HG02763 (cell line): ENCODE results near the gene CLIC3.
"Not testable (repeated sequence)": the region's sequence is repeated elsewhere in the genome, so short reads cannot be mapped to it uniquely, and the experiment has no call there.

Experiments
- ATAC-seq: cut with Tn5 transposase; IDR thresholded peaks from one replicate; pipeline ENCODE4 v1.9.1; 2021; ENCODE audit warnings: mild to moderate bottlenecking, moderate library complexity; ENCODE audit not compliant: unreplicated experiment

The CLIC3 gene

DNA sequence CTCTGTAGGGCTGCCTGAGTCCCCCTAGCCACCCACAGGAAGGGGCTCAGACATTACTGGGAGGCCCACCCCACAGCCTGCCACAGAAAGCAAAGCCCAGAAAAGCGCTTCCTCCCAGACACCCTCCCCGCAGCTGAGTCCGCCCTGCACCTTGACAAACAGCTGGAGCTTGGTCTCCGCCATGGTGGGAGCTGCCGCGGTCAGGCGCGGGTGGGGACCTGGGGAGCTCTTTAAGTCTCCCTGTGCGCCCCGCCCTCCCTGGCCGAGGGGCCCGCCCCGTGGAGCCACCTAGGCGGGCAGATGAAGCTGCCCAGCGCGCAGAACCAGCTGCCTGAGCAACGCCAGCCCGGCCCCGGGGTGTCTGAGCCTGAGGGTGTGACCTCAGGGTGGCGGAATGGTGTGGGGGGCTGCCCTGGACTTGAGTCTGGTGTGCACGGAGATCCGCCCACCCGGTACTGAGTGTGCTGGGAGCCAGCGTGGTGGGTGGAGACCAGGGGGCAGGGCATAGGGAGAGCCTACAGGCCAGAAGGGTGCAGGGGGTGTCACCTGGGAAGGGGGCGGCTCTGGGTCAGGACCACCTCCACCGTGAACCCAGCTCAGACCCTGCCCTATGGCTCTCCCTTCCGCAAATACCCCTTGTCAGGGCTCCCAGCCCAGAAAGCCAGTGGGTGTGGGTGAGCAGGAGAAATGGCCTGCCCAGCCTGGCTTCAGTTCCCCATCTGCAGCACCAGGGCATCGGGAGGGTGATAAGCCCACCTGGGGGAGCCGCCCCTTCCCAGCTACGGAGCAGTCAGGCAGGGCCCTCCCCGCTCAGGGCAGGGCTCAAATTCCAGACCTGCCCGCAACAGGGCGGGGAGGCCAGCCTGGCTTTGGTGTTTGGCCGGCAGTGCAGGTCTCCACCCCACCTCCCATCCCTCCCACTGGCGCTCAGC, at the start of gene CLIC3:
TSS of gene CLIC3 (minus strand) at position 208 of the 932 bp plus-strand sequence. CDS start at position 183, 25 bp downstream.
- ATAC-seq, result no peak

- no peak for ATAC-seq
These were observed 49.1 kb upstream of the CLIC3 start for GRCh38 chr9:137045294-137046087.

DNA sequence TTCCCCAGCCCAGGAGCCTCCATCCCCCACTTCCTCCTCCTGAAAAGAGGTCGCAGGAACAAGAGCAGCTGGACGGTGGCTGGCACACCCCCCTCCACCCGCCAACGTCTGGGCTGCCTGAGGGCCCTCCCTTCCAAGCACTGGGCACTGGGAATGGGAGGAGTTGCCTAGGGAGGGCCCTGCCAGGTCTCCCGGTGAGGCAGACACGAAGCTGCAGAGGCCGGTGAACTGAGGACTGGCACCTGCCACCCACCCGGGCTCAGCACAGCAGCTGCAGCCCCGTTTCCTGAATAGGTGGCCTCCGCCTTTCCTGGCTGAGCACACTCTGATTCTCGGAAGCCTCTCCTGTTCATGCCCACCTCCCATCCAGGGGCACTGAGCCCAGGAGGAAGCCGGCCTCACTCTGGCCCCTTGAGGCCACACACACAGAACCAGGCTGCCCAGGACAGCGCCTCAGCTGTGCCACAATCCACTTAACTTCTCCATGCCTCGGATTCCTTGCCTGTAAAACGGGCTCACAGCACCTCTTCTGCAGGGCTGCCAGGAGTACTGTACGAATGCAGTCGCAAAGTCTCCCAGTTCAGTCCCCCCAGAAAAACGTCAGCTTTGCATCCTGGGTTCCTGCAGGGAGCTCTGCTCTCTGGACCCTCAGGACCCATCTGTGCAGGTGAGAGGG, 48.3 kb upstream of the CLIC3 start:
- ATAC-seq, result no peak

GRCh38 chr9:137044037-137044436, 47.7 kb upstream of the CLIC3 start:
- ATAC-seq, result no peak

DNA sequence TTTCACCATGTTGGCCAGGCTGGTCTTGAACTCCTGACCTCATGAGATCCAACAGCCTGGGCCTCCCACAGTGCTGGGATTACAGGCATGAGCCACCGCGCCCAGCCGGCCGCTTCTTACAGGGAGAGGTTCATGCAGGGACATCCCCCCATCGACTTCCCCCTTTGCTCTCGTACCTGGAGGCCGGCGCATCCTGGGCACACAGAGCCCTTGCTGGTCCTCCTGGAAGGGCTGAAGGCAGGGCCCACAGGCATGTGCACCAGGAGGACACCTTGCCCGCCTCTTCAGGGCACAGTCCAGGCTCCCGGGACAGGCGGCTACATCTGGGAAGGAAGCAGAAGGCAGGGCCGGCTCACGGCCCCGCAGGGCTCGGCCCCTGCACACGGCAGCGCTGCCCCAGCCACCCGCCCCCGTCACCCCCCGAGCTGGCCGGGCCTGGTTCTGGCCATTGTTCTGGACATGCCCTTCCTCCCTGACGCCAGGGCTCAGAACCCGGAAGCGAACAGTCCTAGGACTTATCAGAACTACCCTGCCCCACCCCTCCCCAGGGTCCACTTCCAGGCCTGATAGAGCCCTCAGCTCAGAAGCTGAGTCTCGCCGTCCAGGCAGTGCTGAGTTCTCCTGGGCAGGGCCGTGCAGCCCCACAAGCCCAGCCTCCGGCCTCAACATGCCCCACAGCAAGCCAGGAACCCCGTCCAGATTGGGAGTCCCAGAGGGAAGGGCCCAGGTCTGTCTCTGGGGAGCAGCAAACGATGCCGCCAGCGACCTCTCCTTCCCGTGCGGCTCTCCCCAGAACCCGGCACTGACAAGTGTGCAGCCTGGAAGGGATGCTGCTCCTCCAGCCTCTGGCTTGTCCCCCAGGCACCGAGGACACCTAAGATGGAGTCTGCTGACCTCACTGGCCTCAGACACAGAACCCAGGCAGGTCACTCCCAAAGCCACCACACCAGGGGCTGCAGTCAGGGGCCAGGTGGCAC, 46.7 kb upstream of the CLIC3 start:
- ATAC-seq, result no peak

- ATAC-seq, result no peak
These were observed 44.8 kb upstream of the CLIC3 start for GRCh38 chr9:137041124-137041523.

- ATAC-seq, result no peak
These were observed 44.2 kb upstream of the CLIC3 start for GRCh38 chr9:137040568-137040967.

- no peak for ATAC-seq
These were observed 43.4 kb upstream of the CLIC3 start for GRCh38 chr9:137039611-137040366.

GRCh38 chr9:137038916-137039315, 42.5 kb upstream of the CLIC3 start:
- ATAC-seq, result no peak

- no peak for ATAC-seq
These were observed 41.1 kb upstream of the CLIC3 start for GRCh38 chr9:137037483-137037882.

DNA sequence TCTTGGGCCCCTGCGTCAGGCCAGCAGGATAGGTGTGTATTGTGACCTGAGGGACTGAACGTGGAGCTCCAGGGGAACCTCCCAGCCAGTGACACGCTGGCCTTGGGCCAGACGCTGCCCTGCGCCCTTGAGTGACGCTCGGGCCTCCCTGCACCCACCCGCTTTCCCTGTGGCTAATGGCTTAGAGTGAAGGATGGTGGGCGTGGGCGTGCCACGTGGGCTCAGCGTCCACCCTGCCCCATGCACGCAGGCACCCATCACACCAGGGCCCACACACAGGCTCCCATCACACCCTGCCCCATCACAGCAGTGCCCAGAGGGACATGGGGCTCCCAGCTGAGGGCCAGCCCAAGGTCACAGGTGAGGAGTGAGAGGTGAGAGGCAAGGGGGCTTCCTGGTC, 40.7 kb upstream of the CLIC3 start:
- ATAC-seq, result no peak

GRCh38 chr9:137035937-137036336, 39.6 kb upstream of the CLIC3 start:
- no peak for ATAC-seq

DNA sequence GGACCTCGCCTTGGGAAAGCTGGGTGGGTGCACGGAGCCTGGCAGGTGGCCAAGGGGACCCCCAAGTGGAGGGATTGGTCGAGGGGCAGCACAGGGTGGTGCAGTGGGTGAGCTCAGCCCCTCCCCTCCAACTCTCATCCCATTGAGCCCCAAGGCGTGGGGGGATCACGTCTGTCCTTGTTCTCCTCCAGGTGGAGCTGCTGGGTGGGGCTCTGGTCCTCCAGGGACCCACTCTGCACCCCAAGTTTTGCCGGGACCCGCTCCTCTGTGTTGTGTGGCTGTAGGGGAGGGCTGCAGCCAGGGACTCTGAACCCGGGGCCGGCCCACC, 39.1 kb upstream of the CLIC3 start:
- ATAC-seq, result no peak

GRCh38 chr9:137034709-137035506, 38.5 kb upstream of the CLIC3 start:
- ATAC-seq, result no peak

GRCh38 chr9:137034039-137034708, 37.8 kb upstream of the CLIC3 start:
- ATAC-seq, result no peak

DNA sequence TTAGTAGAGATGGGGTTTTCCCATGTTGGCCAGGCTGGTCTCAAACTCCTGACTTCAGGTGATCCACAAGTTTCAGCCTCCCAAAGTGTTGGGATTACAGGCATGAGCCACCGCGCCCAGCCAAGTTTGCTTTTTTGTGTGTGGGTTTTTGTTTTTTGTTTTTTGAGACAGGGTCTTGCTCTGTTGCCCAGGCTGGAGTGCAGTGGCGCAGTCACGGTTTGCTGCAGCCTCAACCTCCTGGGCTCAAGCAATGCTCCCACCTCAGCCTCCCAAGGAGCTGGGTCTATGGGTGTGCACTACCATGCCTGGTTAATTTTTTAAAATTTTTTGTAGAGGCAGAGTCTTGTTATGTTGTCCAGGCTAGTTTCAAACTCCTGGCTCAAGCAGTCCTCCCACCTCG, 37.1 kb upstream of the CLIC3 start:
- ATAC-seq, result not testable (repeated sequence)

- ATAC-seq, result no peak
These were observed 36.5 kb upstream of the CLIC3 start for GRCh38 chr9:137032858-137033257.
